GM19397 (cell line): ENCODE data around the gene NRARP.
"Not testable (repeated sequence)": the region's sequence is repeated elsewhere in the genome, so short reads cannot be mapped to it uniquely, and the experiment has no call there.

ENCODE experiments used
- ATAC-seq: cut with Tn5 transposase; IDR thresholded peaks from one replicate; pipeline ENCODE4 v1.9.1; 2021; ENCODE audit warnings: mild to moderate bottlenecking, moderate library complexity; ENCODE audit not compliant: unreplicated experiment

Gene NRARP, protein sequence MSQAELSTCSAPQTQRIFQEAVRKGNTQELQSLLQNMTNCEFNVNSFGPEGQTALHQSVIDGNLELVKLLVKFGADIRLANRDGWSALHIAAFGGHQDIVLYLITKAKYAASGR

DNA sequence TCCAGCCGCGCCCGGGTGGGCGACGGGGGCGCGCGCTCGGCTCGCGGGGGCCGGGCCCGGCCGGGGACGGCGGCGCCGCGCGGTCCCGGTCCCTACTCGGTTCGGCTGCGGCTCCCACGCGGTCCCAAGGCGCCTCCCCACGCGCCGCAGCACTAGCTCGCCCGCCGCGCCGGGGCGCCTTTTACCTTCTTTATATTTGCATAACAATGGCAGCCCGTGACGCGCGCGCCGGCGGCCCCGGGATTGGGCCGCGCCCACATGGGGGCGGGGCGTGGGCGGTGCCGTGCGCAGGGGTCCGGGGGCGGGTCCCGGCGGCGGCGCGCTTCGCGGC, at the start of gene NRARP:
Gene NRARP, minus strand, starts transcription at position 154 of the 331 bp plus-strand sequence. CDS start 343 bp downstream, outside the sequence.
- peak; percentile 78 for ATAC-seq

DNA sequence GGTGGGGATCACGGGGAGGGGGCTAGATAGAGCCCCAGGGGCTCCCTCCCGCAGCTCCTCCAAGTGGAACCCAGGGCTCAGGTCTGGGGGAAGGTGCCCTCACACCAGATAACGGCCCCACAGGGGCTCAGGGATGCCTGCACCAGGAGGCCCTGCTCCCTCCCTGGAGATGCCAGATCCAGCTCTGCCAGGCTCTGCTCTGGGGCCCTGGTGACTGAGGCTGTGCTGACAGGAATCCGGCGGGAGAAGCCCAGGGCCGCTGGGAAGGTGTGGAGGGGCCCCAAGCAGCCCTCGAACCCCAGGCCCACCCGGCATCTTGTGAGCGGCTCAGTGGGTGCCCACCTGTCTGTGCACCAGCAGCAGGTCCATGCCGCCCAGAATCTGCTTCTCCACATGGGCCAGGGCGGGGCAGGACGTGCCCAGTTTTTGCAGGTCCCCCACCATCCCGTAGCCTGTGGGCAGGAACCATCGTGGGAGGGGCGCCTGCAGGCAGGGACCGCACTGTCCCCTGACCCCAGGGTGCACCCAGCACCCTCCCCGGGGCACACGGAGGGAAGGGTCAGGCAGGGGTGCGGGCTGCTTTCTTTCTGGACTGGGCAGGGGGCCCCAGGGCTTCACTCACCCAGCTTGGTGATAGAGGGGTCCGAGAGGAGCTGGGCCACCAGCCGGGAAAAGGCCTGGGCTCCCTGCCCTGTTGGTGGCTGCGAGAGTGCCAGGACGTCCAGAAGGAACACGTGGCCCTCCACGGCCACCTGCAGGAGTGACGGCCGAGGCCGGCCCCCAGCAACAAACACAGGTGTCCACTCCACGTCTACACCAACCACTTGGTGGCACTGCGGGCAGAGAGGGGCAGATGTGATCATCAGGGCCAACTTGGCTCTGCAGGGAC, 48.9 kb upstream of the NRARP start:
- ATAC-seq, result no peak

DNA sequence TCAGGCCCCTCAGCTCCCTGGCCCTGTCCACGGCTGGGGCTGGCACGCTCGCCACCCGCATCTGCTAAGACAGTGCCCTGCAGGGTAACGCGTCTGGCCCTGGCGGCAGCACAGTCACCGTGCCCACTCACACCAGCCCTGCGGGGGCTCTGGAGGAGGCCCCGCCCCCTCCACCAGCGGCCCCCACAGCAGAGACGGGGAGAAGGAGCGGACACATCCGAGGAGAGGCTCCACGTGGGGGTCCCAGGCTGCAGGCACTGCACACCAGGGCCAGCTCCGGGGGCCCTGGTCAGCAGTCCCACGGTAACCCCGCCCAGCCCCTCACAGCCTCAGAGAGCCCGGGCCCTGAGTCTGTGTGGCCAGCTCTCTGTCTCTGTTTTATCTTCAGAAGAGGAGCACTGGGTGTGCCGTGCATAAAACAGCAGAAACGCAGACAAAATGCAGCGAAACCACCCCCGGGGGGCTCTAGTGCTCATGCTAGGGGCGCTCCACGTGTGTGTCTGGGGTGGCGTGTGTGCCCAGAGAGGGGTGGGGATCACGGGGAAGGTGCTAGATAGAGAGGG, 47.5 kb upstream of the NRARP start:
- ATAC-seq, result no peak

DNA sequence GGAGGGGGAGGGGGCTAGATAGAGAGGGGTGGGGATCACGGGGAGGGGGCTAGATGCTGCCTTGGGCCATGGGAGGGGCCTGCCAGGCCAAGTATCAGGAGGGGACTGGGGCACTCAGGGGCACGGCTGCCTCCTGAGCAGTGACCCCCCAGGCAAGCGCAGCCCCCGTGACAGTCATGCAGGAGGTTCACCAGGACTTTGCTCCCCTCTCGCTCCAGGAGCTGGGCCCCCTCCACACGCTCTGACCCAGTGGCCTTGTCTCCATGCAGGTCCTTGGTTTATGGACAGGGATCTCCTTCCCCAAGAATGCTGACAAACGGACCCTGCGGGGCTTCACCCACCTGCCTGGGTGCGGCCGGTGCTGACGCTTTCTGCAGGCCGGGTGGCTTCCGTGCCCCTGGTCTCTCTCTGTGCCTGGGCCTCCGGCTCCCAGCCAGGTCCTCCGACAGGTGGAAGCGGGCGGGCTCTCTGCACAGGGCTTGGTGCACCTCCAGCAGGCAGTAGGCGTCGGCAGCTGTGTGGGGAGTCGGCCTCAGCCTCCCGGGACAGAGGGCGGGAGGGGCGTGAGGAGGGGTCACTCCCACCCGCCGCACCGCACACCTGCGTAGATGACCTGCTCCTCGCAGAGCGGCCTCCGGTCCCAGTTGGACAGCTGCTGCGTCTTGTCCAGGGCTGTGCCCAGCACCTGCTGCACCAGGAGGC, 46.8 kb upstream of the NRARP start:
- no peak for ATAC-seq

DNA sequence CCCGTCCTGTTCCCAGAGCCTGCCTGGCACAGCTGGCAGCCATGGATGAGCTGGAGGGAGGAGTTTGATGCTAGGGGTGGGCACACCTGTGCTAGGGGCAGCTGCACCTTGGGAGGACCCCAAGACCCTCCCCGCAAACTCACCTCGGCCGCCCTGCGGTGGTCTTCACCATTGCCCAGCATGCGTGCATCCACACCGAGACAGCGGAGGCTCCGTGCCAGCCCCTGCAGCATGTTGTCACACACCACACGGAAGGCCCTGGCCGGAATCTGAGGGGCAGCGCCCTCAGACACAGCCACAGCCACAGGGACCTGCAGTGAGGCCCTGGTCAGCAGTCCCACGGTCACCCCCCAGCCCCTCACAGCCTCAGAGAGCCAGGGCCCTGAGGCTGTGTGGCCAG, 45.9 kb upstream of the NRARP start:
- ATAC-seq, result no peak

DNA sequence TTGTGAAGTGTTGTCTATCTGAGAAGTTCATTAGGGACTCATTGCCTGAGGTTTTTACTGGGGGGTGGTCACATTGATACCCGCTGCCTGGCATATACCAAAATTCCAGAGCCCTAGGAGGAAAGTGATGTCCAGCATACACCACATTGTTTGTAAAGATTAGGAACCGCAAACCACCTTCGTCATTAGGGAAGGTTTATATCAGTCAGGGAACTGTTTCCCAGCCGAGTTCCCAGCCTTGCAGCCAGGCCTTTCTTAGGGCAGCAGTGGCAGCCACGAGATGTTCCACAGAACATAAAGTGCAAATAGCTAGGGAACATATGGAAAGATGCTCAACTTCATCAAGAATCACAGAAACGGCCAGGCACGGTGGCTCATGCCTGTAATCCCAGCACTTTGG, 40.4 kb upstream of the NRARP start:
- no peak for ATAC-seq

DNA sequence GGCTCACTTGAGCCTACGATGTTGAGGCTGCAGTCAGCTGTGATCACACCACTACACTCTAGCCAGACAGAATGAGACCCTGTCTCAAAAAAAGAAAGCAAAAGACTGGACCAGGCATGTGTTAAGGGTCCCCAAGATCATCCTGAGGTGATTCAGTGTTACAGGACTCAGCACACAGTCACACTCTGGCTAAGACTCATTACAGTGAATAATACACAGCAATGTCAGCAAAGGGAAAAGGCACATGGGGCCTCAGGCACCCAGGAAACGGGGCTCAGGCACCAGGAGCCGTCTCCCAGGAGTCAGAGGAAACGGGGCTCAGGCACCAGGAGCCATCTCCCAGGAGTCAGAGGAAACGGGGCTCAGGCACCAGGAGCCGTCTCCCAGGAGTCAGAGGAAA, 39.2 kb upstream of the NRARP start:
- no peak for ATAC-seq

DNA sequence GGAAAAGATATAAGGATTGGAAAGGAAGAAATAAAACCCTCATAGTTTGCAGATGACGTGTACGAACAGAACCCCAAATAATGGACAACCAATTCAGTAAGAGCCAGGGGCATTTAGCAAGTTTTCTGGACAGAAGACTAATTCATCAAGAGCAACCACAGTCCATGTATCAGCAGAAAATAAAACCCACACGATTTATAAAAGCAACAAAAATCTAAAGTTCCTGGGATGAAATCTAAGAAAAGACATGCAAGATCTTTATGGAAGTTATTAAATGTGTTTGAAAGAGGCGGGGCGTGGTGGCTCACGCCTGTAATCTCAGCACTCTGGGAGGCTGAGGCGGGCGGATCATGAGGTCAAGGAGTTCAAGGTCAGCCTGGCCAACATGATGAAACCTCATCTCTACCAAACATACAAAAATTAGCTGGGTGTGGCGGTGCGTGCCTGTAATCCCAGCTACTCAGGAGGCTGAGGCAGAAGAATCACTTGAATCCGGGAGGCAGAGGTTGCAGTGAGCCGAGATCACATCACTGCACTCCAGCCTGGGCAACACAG, 37.9 kb upstream of the NRARP start:
- not testable (repeated sequence) for ATAC-seq

DNA sequence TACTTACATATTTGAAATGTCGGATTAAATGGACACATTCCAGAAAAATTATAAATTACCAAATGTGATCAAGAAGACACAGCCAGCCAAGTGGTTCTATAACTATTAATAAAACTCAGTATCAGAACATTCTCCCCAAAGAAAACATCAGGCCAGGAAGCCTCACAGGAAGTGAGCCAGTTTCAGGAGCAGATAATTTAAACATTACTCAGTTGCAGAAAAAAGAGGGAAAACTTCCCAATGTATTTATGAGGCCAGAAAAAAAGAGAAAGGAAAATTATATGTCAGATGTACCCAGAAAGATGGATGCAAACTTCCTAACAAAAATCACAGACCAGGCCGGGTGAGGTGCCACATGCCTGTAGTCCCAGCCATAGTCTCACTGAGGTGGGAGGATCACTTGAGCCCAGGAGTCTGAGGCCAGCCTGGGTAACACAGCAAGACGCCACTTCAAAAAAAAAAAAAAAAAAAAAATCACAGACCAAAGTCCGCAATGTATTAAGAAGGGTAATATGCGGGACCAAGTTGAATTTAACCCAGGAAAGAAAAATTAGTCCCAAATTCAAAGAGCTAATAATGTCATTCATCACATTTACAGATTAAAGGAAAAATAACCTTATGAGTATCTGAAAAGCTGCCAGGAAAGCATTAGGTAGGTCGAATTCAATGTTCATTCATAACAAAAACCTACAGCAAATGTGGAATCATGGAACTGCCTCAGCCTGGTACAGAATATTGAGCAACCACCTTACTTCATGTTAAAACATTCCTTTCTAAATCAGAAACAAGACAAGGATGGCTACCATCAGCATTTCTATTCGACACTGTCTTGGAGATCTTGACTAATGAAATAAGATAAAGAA, 37.2 kb upstream of the NRARP start:
- ATAC-seq, result no peak

DNA sequence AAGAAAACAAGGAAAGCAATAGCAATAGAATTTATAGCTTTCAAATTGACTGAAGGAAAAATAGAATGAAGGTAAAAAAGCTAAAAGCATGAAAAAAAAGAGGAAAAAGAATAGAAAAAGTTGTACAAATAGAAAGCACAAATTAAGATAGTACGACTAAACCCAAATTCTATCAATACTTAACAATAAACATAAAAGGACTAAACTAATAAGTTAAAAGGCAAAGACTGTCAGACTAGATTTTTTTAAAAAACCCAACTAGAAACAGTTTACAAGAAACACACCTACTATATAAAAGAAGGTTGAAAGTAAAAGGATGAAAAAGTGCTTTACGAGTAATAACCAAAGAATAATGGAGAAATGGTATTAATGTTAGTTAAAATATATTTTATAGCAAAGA, 34.7 kb upstream of the NRARP start:
- ATAC-seq, result no peak

DNA sequence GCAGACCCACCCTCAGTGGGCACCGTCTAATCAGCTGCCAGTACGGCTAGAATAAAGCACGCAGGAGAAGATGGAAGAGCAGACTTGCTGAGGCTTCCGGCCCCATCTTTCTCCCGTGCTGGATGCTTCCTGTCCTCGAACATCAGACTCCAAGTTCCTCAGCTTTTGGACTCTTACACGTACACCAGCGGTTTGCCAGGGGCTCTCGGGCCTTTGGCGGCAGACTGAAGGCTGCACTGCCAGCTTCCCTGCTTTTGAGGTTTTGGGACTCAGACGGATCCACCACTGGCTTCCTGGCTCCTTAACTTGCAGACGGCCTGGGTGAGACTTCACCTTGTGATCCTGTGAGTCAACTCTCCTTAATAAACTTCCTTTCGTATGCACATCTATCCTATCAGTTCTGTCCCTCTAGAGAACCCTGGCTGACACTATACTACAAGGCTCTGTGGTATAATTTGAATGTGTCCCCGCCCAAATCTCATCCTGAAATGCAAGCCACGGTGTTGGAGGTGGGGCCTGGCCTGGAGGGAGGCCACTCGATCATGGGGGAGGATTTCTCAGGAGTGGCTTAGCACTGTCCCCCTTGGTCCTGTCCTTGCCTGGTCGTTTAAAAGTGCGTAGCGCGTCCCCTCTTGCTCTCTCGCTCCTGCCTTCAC, 31.1 kb upstream of the NRARP start:
- no peak for ATAC-seq

DNA sequence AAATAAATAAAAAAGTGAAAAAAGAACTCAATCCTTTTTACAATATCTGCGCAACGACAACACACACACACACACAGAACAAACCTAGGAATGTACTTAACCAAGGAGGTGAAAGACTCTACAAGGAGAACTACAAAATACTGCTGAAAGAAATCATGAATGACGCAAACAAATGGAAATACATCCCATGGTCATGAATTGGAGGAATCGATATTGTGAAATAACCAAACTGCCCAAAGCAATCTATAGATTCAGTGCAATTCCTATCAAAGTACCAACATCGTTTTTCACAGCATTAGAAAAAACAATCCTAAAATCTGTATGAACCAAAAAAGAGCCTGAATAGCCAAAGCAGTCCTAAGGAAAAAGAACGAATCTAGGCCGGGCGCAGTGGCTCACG, 29.9 kb upstream of the NRARP start:
- no peak for ATAC-seq

DNA sequence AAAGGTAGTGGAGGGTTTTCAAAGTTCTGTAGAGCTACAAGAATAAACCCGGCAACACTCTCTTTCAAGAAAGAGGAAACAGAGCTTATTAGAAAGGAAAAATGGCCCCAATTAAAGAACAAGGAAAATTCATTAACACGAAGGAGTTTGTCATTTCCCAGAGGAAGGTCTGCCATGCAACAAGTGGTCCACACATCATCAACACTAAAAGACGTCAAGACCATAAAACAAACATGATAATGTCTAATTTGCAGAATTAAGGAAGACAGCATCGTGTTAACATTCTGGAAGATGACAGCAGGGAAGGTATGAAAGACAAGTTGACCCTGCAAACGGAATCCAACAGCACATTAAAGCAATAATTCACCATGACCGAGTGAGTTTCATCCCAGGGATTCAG, 28.6 kb upstream of the NRARP start:
- no peak for ATAC-seq

DNA sequence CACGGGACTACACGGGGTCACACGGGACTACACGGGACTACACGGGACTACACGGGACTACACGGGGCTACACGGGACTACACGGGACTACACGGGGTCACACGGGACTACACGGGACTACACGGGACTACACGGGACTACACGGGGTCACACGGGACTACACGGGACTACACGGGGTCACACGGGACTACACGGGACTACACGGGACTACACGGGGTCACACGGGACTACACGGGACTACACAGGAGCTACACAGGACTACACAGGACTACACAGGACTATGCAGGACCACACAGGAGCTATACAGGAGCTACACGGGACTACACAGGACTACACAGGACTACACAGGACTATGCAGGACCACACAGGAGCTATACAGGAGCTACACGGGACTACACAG, 27.5 kb upstream of the NRARP start:
- not testable (repeated sequence) for ATAC-seq

DNA sequence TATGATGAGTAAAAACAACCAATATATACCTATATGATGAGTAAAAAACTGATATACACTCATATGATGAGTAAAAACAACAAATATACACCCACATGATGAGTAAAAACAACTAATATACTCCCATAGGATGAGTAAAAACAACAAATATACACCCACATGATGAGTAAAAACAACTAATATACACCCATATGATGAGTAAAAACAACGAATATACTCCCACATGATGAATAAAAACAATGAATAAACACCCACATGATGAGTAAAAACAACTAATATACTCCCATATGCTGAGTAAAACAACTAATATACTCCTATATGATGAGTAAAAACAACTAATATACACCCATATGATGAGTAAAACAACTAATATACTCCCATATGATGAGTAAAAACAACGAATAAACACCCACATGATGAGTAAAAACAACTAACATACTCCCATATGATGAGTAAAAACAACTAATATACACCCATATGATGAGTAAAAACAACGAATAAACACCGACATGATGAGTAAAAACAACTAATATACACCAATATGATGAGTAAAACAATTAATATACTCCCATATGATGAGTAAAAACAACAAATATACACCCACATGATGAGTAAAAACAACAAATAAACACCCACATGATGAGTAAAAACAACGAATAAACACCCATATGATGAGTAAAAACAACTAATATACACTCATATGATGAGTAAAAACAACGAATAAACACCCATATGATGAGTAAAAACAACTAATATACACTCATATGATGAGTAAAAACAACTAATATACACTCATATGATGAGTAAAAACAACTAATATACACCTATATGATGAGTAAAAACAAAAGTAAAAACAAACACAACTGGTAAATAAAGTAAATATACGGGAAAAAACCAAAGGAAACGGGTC, 25.8 kb upstream of the NRARP start:
- not testable (repeated sequence) for ATAC-seq

DNA sequence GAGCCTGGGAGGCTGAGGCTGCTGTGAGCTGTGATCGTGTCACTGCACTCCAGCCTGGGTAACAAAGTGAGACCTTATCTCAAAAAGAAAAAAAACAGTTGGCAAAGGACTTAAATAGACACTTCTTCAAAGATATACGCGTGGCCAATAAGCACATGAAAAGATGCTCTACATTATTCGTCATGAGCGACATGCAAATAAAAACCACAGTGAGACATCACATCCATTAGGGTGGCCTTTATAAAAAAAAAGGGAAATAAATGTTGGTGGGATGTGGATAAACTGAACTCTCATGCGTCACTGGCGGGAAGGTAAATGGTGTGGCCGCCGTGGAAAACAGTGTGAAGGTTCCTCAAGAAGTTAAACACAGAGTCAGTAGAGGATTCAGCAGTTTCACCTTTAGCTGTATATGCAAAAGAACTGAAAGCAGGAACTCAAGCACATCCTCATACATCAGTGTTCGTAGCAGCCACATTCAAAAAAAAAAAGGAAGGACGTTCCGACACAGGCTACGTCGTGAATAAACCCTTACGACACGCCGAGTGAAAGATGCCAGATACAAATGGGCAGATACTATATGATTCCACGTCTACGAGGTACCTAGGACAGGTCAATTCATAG, 24.5 kb upstream of the NRARP start:
- ATAC-seq, result no peak

DNA sequence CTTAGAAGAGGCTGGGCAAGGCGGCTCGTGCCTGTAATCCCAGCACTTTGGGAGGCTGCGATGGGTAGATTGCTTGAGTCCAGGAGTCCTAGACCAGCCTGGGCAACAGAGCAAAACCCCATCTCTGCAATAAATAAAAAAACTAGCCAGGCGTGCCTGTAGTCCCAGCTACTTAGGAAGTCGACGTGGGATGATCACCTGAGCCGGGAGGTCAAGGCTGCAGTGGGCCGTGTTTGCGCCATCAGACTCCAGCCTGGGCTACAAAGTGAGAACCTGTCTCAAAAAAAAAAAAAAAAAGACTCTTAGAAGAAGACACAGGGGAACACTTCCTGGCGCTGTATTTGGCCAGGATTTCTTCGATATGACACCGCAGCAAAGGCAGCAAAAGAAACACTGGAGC, 23.7 kb upstream of the NRARP start:
- no peak for ATAC-seq

DNA sequence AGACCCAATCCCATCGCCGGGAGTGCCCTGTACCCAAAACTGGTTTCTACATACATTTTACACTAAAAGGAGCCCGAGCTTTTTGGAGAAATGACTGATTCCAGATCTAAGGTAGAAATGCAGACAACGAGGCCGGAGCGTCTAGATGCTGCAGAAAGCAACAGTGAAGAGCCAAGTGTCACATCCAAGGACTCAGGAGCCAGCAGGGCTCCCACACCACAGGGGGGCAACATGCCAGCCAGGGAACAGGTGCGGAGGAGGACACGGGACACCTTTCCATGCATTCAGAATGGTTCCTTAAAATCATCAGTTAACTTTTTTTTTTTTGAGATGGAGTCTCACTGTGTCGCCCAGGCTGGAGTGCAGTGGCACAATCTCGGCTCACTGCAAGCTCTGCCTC, 23.1 kb upstream of the NRARP start:
- no peak for ATAC-seq
